GM12872 (cell line): ENCODE measurements around the gene SHISA5.

Experiments used
- CTCF ChIP-seq: IDR thresholded peaks from 3 replicates; pipeline ENCODE4 v1.5.1; 2011; ENCODE audit warnings: low read depth, mild to moderate bottlenecking, low read length, moderate library complexity; ENCODE audit not compliant: insufficient read depth

The SHISA5 gene

GRCh38 chr3:48472673-48472922 lies 31.4 kb downstream of the SHISA5 start:
- TF ChIP-seq CTCF, result no peak

- no peak for TF ChIP-seq CTCF
Observed at GRCh38 chr3:48470286-48470685, 33.7 kb downstream of the SHISA5 start.

GRCh38 chr3:48469046-48469915 lies 34.7 kb downstream of the SHISA5 start:
- no peak for TF ChIP-seq CTCF

GRCh38 chr3:48468329-48468731 lies 35.6 kb downstream of the SHISA5 start:
- no peak for TF ChIP-seq CTCF

GRCh38 chr3:48467473-48468267 lies 36.3 kb downstream of the SHISA5 start:
- TF ChIP-seq CTCF, result no peak

GRCh38 chr3:48467110-48467454 lies 36.9 kb downstream of the SHISA5 start:
- TF ChIP-seq CTCF, result no peak

- TF ChIP-seq CTCF, result no peak
Observed at GRCh38 chr3:48466386-48467109, 37.4 kb downstream of the SHISA5 start.
